Neuronal stem cell (in vitro differentiated cells): ENCODE measurements around the gene RNF32.

ENCODE experiments used
- DNase-seq: peaks from one replicate; pipeline ENCODE4 v3.0.0-alpha.2; 2013; ENCODE audit warnings: low spot score
- H2AFZ ChIP-seq: one replicate; pipeline ENCODE4 v1.6.1; 2013; ENCODE audit warnings: mild to moderate bottlenecking, low read length, inconsistent platforms
- H2AK5ac ChIP-seq: 2 replicates; pipeline ENCODE4 v1.6.1; 2013; ENCODE audit warnings: low read depth, mild to moderate bottlenecking, inconsistent platforms, low read length, moderate library complexity, mixed read lengths
- H2BK120ac ChIP-seq: 2 replicates; pipeline ENCODE4 v1.6.1; 2013; ENCODE audit warnings: low read depth, mild to moderate bottlenecking, inconsistent platforms, low read length, moderate library complexity, mixed read lengths
- H2BK12ac ChIP-seq: one replicate; pipeline ENCODE4 v1.6.1; 2013; ENCODE audit warnings: low read length, inconsistent platforms
- H2BK15ac ChIP-seq: 2 replicates; pipeline ENCODE4 v1.6.1; 2013; ENCODE audit warnings: mild to moderate bottlenecking, low read length, inconsistent platforms, mixed read lengths
- H2BK5ac ChIP-seq: one replicate; pipeline ENCODE4 v1.6.1; 2013; ENCODE audit warnings: inconsistent platforms, mild to moderate bottlenecking, low read length, moderate library complexity
- H3K14ac ChIP-seq: one replicate; pipeline ENCODE4 v1.6.1; 2013; ENCODE audit warnings: low read length, inconsistent platforms
- H3K18ac ChIP-seq: 2 replicates; pipeline ENCODE4 v1.6.1; 2013; ENCODE audit warnings: low read length, inconsistent platforms
- H3K23ac ChIP-seq: 2 replicates; pipeline ENCODE4 v1.6.1; 2013; ENCODE audit warnings: low read depth, mild to moderate bottlenecking, mixed read lengths, low read length, inconsistent platforms; ENCODE audit not compliant: poor library complexity
- H3K27ac ChIP-seq: replicated peaks from 3 replicates; pipeline ENCODE4 v1.5.1; 2013; ENCODE audit warnings: low read length, inconsistent platforms
- H3K27me3 ChIP-seq, 3 experiments: 2 replicates each; pipeline ENCODE4 v1.6.1; 2013; ENCODE audit warnings: low read length in 3 of 3, mild to moderate bottlenecking in 2 of 3, inconsistent platforms in 1 of 3, low read depth in 1 of 3, mixed read lengths in 1 of 3, moderate library complexity in 1 of 3; ENCODE audit not compliant: control insufficient read depth in 3 of 3, insufficient read depth in 3 of 3
- H3K36me3 ChIP-seq, 2 donors: replicated peaks in 1 of 2; 2 replicates each; pipeline ENCODE4 v1.6.1; 2013; ENCODE audit warnings: low read length in 2 of 2; ENCODE audit not compliant: control insufficient read depth in 2 of 2, insufficient read depth in 2 of 2
- H3K4ac ChIP-seq: 2 replicates; pipeline ENCODE4 v1.6.1; 2013; ENCODE audit warnings: inconsistent platforms, mild to moderate bottlenecking, low read length, moderate library complexity
- H3K4me1 ChIP-seq, 2 donors: 1 replicate in 1 of 2; 2 replicates in 1 of 2; pipeline ENCODE4 v1.6.1; 2013; ENCODE audit warnings: low read length in 2 of 2, low read depth in 1 of 2; ENCODE audit not compliant: control insufficient read depth in 2 of 2, insufficient read depth in 1 of 2
- H3K4me2 ChIP-seq: one replicate; pipeline ENCODE4 v1.6.1; 2013; ENCODE audit warnings: mild to moderate bottlenecking, low read length, inconsistent platforms; ENCODE audit not compliant: insufficient read depth, poor library complexity, severe bottlenecking
- H3K4me3 ChIP-seq, 2 donors: 2 replicates each; pipeline ENCODE4 v1.5.1; 2013; ENCODE audit warnings: low read length in 2 of 2, mild to moderate bottlenecking in 2 of 2, inconsistent platforms in 1 of 2, moderate library complexity in 1 of 2
- H3K79me1 ChIP-seq: one replicate; pipeline ENCODE4 v1.6.1; 2013; ENCODE audit warnings: low read depth, mild to moderate bottlenecking, inconsistent platforms, low read length, moderate library complexity
- H3K9ac ChIP-seq: one replicate; pipeline ENCODE4 v1.6.1; 2013; ENCODE audit warnings: mild to moderate bottlenecking, low read depth, low read length, inconsistent platforms; ENCODE audit not compliant: poor library complexity
- H3K9me3 ChIP-seq, 2 donors: replicated peaks in 1 of 2; 2 replicates each; pipeline versions ENCODE3 to v1.6.1; 2013; ENCODE audit warnings: low read length in 2 of 2, mild to moderate bottlenecking in 2 of 2, inconsistent platforms in 1 of 2, low read depth in 1 of 2, mixed read lengths in 1 of 2, moderate library complexity in 1 of 2; ENCODE audit not compliant: control insufficient read depth in 2 of 2, insufficient read depth in 1 of 2
- H4K8ac ChIP-seq: one replicate; pipeline ENCODE4 v1.6.1; 2013; ENCODE audit warnings: low read depth, mild to moderate bottlenecking, inconsistent platforms, low read length, moderate library complexity
- H4K91ac ChIP-seq: one replicate; pipeline ENCODE4 v1.6.1; 2013; ENCODE audit warnings: low read length, low read depth, mild to moderate bottlenecking, inconsistent platforms; ENCODE audit not compliant: poor library complexity
- WGBS, 2 donors: extraction: QIAGEN DNeasy Blood & Tissue Kit; methylation state at CpG; one replicate each; pipeline ENCODE4 v1.1.7; 2013; ENCODE audit warnings: missing lambda C conversion rate in 2 of 2, mixed read lengths in 1 of 2; ENCODE audit not compliant: insufficient read length in 2 of 2, insufficient replicate concordance in 1 of 2; ENCODE audit errors: extremely low coverage in 2 of 2; 5-methylcytosine and 5-hydroxymethylcytosine counted together

The RNF32 gene

GRCh38 chr7:156604311-156604710 is 36.3 kb upstream of the RNF32 start:
- Histone ChIP-seq H2BK120ac (no peak overlapping the region), H3K27ac (no peak overlapping the region), H3K36me3 (no peaks in the 10 kb centered on the region), H3K4ac (no peak overlapping the region), H2BK5ac (no peak overlapping the region), H4K8ac (no peak overlapping the region), H3K18ac (no peak overlapping the region), H3K4me3 (no peak overlapping the region), H3K79me1 (no peaks in the 10 kb centered on the region), H3K14ac (peak overlapping the region; percentile 56), H4K91ac (no peak overlapping the region), H3K9me3 (no peaks in the 10 kb centered on the region), H3K9ac (no peak overlapping the region), H3K4me1 (peaks cover 0 to 8% of the 10 kb centered on the region in 2 donors), H3K23ac (no peak overlapping the region), H2AFZ (no peak overlapping the region), H2BK15ac (peak overlapping the region; percentile 71), H2AK5ac (no peak overlapping the region), H3K27me3 (peaks cover 0 to 2% (median 0%) of the 10 kb centered on the region in 3 experiments), H3K4me2 (no peak overlapping the region), H2BK12ac (no peak overlapping the region)
- no peak for DNase-seq
- WGBS, 2 donors, result no CpG with 5 or more reads among the region's 15 CpGs

- no peak overlapping the region for H2BK12ac ChIP-seq
- no peak overlapping the region for H4K8ac ChIP-seq
- no peak overlapping the region for H3K4me2 ChIP-seq
- H3K36me3 ChIP-seq, result no peaks in the 10 kb centered on the region
- DNase-seq, result no peak
- H3K4me3 ChIP-seq, result no peak overlapping the region
- H3K4ac ChIP-seq, result no peak overlapping the region
- H3K18ac ChIP-seq, result peak overlapping the region; percentile 48
- no peaks in the 10 kb centered on the region for H3K79me1 ChIP-seq
- peak overlapping the region; percentile 21 for H3K14ac ChIP-seq
- no peak overlapping the region for H2BK5ac ChIP-seq
- WGBS, 2 donors, result no CpG with 5 or more reads among the region's 22 CpGs
- no peak overlapping the region for H4K91ac ChIP-seq
- peak overlapping the region; percentile 84 for H2AK5ac ChIP-seq
- no peak overlapping the region for H2AFZ ChIP-seq
- H3K9me3 ChIP-seq, result no peaks in the 10 kb centered on the region
- H3K27me3 ChIP-seq, result peaks cover 0 to 3% (median 0%) of the 10 kb centered on the region in 3 experiments
- H2BK15ac ChIP-seq, result peak overlapping the region; percentile 81
- H3K9ac ChIP-seq, result no peak overlapping the region
- H3K23ac ChIP-seq, result peak overlapping the region; percentile 73
- peaks cover 0 to 8% of the 10 kb centered on the region in 2 donors for H3K4me1 ChIP-seq
- no peak overlapping the region for H2BK120ac ChIP-seq
- no peak overlapping the region for H3K27ac ChIP-seq
Measured at GRCh38 chr7:156604836-156605695, 35.5 kb upstream of the RNF32 start.

GRCh38 chr7:156606135-156606534 is 34.4 kb upstream of the RNF32 start:
- H4K8ac ChIP-seq, result no peak overlapping the region
- H3K4ac ChIP-seq, result no peak overlapping the region
- H3K18ac ChIP-seq, result no peak overlapping the region
- H4K91ac ChIP-seq, result no peak overlapping the region
- H3K9ac ChIP-seq, result no peak overlapping the region
- H2AFZ ChIP-seq, result no peak overlapping the region
- no peaks in the 10 kb centered on the region for H3K36me3 ChIP-seq
- H3K4me2 ChIP-seq, result no peak overlapping the region
- no peak overlapping the region for H3K14ac ChIP-seq
- no peak for DNase-seq
- H3K4me1 ChIP-seq, result peaks cover 0 to 8% of the 10 kb centered on the region in 2 donors
- no peak overlapping the region for H2BK12ac ChIP-seq
- no peak overlapping the region for H3K27ac ChIP-seq
- H3K23ac ChIP-seq, result no peak overlapping the region
- H3K27me3 ChIP-seq, result peaks cover 0 to 3% (median 0%) of the 10 kb centered on the region in 3 experiments
- H2BK15ac ChIP-seq, result no peak overlapping the region
- no peak overlapping the region for H2BK5ac ChIP-seq
- no peak overlapping the region for H2BK120ac ChIP-seq
- no peaks in the 10 kb centered on the region for H3K79me1 ChIP-seq
- H2AK5ac ChIP-seq, result no peak overlapping the region
- H3K9me3 ChIP-seq, result no peaks in the 10 kb centered on the region
- no peak overlapping the region for H3K4me3 ChIP-seq
- WGBS, 2 donors, result no CpG with 5 or more reads among the region's 5 CpGs

- no peak overlapping the region for H3K9ac ChIP-seq
- H2BK5ac ChIP-seq, result no peak overlapping the region
- no peak overlapping the region for H2BK12ac ChIP-seq
- H3K4me2 ChIP-seq, result no peak overlapping the region
- H3K27ac ChIP-seq, result no peak overlapping the region
- peaks cover 0 to 4% (median 0%) of the 10 kb centered on the region in 3 experiments for H3K27me3 ChIP-seq
- no peak overlapping the region for H4K91ac ChIP-seq
- no peak overlapping the region for H3K4ac ChIP-seq
- no peaks in the 10 kb centered on the region for H3K9me3 ChIP-seq
- peak overlapping the region; percentile 54 for H3K18ac ChIP-seq
- no peak overlapping the region for H3K4me3 ChIP-seq
- no peak overlapping the region for H4K8ac ChIP-seq
- H3K36me3 ChIP-seq, result no peaks in the 10 kb centered on the region
- no peak overlapping the region for H3K23ac ChIP-seq
- H3K14ac ChIP-seq, result peak overlapping the region; percentile 32
- H2AFZ ChIP-seq, result no peak overlapping the region
- no peaks in the 10 kb centered on the region for H3K79me1 ChIP-seq
- H2BK15ac ChIP-seq, result no peak overlapping the region
- H2AK5ac ChIP-seq, result no peak overlapping the region
- no CpG with 5 or more reads among the region's 14 CpGs for WGBS, 2 donors
- no peak overlapping the region for H2BK120ac ChIP-seq
- peaks cover 0 to 8% of the 10 kb centered on the region in 2 donors for H3K4me1 ChIP-seq
- DNase-seq, result no peak
Measured at GRCh38 chr7:156606691-156607331, 33.8 kb upstream of the RNF32 start.
